ENCODE results near the gene PLEKHA4.
"Not testable (repeated sequence)": the region's sequence is repeated elsewhere in the genome, so short reads cannot be mapped to it uniquely, and the experiment has no call there.

The PLEKHA4 gene

GRCh38 chr19:48866692-48867091, 1.7 kb downstream of the PLEKHA4 start:
- no peak for DNase-seq (ENCODE audit: low spot score)

DNA sequence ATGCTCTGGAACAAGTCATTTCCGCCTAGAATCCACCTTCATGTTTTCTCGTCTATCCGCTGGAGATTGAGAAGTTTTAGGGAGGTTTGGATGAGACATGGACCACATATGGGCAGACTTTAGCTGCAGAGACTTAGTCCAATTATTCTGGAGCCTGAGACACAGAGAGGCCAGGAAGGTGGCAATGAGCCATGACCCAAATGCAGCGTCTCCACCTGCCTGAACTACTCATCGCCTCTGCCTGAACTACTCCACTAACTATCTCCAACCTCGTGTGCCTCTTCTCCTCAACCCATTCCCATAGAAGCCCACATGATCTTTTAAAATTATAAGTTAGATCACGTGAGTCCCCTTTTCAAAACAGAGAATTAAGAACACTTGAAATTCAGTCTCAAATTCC, 5.6 kb downstream of the PLEKHA4 start:
- no peak for DNase-seq (ENCODE audit: low spot score)

GRCh38 chr19:48861313-48861712, 7.1 kb downstream of the PLEKHA4 start:
- DNase-seq (ENCODE audit: low spot score), result no peak

DNA sequence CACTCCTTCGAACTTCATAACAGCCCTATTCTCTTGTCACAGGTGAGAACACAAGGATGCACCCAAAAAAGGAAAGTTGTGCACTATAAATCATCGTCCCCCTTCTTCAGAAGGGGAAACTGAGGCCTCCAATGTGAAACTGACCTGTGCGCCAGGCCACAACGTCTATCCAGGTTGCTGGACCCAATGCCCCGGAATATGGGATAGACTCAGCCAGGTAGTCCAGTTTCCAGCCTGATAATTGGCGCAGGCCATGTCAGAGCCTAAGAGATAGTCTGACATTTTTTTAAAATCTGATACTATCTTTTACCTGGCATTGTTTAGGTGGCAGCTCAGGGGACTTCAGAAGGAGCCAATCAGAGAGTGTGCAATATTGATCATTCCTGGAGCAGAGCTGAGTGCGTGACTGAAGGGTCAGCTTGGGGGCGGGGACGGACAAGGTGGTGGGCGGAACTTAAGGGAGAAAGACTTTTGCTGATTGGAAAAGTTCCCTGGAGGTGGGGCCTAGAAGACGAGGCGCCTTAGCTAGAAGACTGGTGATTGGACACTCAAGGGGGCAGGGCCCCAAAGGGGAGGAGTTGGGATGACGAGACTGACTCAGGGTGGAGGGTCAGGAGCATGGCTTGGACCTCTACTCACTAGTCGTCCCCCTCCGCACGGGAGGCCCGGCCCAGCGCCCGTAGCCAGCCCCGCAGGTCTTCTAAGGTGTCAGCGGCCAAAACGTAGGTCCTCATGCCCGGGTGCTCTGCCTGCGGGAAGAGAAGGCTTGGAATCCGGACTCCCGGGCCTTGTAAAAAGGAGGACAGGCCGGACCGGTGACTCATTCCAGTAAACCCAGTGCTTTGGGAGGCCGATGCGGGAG, 8.5 kb downstream of the PLEKHA4 start:
- DNase-seq (ENCODE audit: low spot score), result no peak

DNA sequence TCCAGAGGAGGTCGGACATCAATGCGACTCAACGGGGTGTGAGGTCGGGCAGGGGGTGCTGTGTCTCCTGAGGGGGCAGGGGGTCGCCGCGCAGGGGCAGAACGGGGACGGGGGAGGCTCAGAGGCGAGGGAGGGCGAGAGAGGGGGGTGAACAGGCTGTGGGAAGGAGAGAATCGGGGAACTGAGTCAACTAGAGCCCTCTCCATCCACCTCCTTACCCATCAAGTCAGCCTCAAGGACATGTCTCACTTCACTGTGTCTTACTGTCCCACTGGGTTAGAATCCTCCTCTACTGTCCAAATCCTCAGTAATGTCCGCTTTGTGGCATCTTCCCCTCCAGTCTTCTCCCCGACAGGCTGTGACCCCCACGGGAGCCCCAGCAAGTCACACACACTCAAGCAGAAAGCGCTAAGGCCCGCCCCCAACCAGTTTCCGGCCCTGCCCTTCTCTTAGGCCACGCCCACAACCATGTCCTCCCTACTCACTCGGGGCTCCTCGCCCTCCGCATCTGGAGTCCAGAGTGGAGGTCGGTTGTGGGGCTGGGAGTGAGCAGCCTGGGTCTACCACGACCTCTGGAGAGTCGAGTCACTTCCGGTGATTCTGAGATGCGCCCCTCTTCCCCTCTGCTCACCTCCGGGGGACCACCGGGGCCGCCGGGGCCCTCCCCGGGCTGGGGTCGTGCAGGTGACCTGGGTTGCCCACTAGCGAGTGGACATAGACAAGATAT, 9.3 kb downstream of the PLEKHA4 start:
- no peak for DNase-seq (ENCODE audit: low spot score)

DNA sequence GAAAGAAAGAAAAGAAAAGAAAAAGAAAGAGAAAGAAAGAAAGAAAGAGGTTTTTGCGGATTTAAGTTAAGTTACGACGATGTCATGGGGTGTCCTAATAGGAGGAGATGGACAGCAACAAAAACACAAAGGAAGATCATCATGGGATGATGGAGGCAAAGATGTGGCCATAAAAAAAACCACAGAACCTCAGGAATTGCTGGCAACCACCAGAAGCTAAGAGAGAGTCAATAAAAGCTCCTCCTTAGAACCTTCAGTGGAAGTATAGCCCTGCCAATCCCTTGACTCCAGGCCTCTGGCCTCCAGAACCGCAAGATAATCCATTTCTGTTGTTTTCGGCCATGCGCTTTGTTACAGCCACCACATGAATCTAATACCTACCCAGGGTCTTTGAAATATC, 11.5 kb downstream of the PLEKHA4 start:
- DNase-seq (ENCODE audit: low spot score), result no peak

DNA sequence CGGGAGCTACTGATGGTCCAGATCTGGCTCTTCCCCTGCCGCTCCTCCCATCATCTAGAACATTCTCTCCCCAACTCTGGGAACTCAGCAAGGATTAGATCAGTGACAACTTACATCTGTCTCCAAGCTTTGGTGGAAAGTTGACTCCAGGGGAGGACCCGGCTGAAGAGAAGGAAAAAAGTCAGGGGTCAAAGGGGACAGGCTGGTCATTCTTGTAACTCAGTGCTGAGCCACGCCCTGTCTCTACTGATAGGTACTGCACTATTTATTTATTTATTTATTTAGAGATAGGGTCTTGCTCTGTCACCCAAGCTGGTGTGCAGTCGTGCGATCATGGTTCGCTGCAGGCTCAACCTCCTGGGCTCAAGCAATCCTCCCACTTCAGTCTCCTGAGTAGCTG, 14.3 kb downstream of the PLEKHA4 start:
- no peak for DNase-seq (ENCODE audit: low spot score)

DNA sequence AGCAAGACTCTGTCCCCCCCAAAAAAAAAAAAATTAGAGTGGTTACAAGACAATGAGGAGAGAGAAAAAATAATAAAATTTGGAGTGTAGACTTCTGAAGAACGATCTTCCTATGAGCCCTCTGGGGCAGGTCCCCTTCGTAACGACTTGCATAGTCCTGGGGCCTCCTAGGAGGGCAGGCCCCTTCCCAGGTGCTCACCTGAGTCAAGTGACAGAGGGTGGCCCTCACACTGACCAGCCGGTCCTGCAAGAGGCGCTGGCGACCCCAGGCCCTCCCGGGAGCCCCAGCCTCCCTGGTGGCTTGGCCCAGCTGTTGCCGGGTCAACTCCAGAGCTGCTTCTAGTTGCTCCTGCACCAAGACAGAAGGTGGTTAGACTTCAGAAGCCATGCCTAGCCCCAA, 14.9 kb downstream of the PLEKHA4 start:
- no peak for DNase-seq (ENCODE audit: low spot score)

DNA sequence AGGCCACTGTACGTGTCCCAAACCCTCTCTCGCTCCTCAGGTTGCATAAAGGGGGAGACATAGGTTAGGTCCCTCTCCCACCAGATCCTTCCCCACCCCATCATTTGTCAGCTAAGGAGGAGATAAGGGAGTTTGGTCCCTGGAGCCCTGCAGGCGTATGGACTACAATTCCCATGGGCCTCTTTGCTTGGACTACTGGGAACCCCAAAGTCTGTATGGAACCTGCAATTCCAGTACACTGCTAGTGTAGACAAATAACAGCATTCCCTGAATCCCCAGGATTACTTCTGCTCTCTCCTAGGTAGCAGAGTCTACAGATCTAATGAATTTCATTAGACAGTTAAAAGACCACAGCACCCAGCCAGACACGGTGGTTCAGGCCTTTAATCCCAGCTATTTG, 16.1 kb downstream of the PLEKHA4 start:
- no peak for DNase-seq (ENCODE audit: low spot score)

- DNase-seq (ENCODE audit: low spot score), result not testable (repeated sequence)
Observed at GRCh38 chr19:48846659-48847058, 21.8 kb downstream of the PLEKHA4 start.

DNA sequence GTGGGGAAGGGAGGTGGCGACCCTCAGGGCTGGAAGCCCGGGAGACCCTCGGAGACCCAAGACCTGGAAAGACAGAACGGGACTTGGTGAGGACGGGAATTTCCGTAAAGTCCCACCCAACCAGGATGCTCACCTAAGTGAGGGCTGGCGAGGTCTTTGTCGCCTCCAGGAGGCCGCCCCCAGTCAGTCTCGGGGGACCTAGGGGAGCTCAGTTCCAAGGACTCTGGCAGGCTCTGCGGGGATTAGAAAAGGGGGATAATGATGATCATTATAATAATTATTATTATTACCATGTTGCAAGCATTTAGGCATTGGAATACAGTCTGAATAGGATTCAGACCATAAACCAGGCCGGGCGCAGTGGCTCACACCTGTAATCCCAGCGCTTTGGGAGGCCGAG, 23.0 kb downstream of the PLEKHA4 start:
- no peak for DNase-seq (ENCODE audit: low spot score)

- DNase-seq (ENCODE audit: low spot score), result no peak
Observed at GRCh38 chr19:48844472-48844871, 23.9 kb downstream of the PLEKHA4 start.

DNA sequence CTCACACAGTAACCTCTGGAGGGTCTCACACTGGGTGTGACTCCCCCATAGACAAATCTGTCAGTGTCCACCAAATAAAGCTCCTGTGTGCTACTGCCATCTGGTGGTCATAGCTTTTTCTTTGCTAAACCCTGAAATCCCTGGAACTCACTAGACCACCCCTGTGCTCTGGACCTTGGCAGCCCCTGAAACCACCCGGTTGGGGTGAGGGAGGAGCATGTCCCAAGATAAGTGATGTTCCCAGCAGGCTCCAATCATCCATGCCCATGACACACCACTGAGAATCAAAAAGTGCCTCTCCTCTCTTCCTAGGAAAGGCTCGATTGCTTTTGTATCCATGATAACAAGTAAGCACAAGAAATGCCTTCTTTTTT, 25.6 kb downstream of the PLEKHA4 start:
- peak; percentile 65 for DNase-seq (ENCODE audit: low spot score)

DNA sequence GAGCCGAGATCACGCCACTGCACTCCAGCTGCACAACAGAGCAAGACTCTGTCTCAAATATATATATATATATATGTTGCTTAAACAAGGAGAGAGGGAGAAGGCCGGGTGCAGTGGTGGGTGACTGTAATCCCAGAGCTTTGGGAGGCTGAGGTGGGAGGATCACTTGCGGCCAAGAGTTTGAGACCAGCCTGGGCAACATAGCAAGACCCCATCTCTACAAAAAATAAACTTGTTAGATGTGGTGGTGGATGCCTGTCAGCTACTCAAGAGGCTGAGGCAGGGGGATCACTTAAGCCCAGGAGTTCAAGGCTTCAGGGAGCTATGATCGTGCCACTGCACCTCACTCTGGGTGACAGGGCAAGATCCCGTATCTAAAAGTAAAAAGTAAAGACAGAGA, 26.8 kb downstream of the PLEKHA4 start:
- no peak for DNase-seq (ENCODE audit: low spot score)

- DNase-seq (ENCODE audit: low spot score), result no peak
Observed at GRCh38 chr19:48841047-48841446, 27.4 kb downstream of the PLEKHA4 start.

GRCh38 chr19:48837687-48838086, 30.7 kb downstream of the PLEKHA4 start:
- no peak for DNase-seq (ENCODE audit: low spot score)

DNA sequence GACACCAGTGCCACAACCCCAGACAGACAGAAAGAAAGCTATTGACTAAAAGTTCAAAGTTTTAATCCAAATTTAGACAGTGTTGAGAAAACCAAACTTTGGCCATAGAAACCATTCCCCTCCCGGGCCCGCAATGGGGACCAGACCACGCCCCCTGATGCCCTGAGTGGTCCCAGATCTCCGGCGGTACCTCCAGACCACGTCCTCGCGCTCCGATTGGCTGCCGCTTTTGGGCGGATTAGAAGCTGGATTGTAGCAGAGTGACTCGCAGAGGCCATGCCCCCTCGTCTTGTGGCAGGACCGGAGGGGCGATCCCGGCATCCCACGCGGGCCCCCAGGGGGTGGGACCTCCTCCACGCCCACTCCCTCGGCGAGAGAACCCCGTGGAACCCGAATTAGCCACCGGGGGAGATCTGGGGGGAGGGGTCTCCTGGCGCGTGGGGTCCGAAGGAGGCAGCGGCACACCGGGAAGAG, 31.3 kb downstream of the PLEKHA4 start:
- DNase-seq (ENCODE audit: low spot score), result no peak

- peak; percentile 67 for DNase-seq (ENCODE audit: low spot score)
Observed at GRCh38 chr19:48836089-48837017, 32.1 kb downstream of the PLEKHA4 start, which contains the start of gene HSD17B14. Gene HSD17B14 (minus strand): TSS chr19:48836491. CDS start chr19:48836411, 80 bp downstream.

DNA sequence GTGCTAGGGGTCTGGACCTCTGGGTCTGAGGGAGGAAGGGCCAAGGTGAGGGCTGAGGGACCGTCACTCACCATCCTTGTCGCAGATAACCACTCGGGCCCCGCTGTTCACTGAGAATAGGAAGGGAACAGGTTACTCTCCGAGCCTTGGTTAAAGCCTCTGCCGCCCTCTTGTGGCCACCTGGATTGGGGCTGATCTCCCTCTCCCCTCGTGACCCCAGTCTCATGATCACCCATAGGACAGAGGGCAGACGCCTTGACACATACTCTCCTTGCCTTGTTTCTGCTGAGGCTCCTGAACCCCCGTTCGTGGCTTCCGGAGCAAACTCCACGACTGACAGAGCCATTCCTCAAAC, 32.7 kb downstream of the PLEKHA4 start:
- DNase-seq (ENCODE audit: low spot score), result peak; percentile 89

GRCh38 chr19:48833977-48834376, 34.4 kb downstream of the PLEKHA4 start:
- no peak for DNase-seq (ENCODE audit: low spot score)

DNA sequence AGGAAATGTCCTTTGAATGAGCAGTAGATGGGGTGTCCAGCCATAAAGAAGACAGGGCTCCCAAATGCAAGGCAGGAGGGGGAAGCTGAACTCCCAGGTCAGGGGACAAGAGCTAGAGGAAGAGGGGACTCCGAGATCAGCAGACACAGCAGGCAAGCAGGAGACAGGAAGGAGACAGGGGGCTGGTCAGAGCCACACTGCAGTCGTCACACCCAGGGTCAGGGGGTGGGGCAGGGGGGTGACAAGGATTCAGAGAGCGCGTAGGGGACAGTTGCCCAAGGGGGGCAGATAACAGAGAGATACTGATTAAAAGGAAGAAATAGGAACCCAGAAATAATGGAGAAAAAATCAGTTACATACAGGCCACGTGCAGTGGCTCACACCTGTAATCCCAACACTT, 35.4 kb downstream of the PLEKHA4 start:
- no peak for DNase-seq (ENCODE audit: low spot score)

- no peak for DNase-seq (ENCODE audit: low spot score)
Observed at GRCh38 chr19:48830965-48831364, 37.5 kb downstream of the PLEKHA4 start.
